Measurements from ENCODE around the gene DLG2.

The DLG2 gene

GRCh38 chr11:84724256-84724655 lies 902.9 kb downstream of the DLG2 start:
- TF ChIP-seq CTCF (IDR thresholded peaks at IDR 0.05; ENCODE audit: control insufficient read depth, extremely low read depth, insufficient read depth), result no peak
- no peak overlapping the region for H3K4me3 ChIP-seq (ENCODE audit: low read depth, low read length)
- no peak for DNase-seq (ENCODE audit: low read depth)

- H3K4me3 ChIP-seq (ENCODE audit: low read depth, low read length), result no peak overlapping the region
- peak; percentile 37 for TF ChIP-seq CTCF (IDR thresholded peaks at IDR 0.05; ENCODE audit: control insufficient read depth, extremely low read depth, insufficient read depth)
- no peak for DNase-seq (ENCODE audit: low read depth)
These were observed 904.5 kb downstream of the DLG2 start for GRCh38 chr11:84722583-84723108.

GRCh38 chr11:84721561-84721961 lies 905.6 kb downstream of the DLG2 start:
- no peak for TF ChIP-seq CTCF (IDR thresholded peaks at IDR 0.05; ENCODE audit: control insufficient read depth, extremely low read depth, insufficient read depth)
- DNase-seq (ENCODE audit: low read depth), result no peak
- H3K4me3 ChIP-seq (ENCODE audit: low read depth, low read length), result no peak overlapping the region

- DNase-seq (ENCODE audit: low read depth), result no peak
- H3K4me3 ChIP-seq (ENCODE audit: low read depth, low read length), result no peak overlapping the region
- TF ChIP-seq CTCF (IDR thresholded peaks at IDR 0.05; ENCODE audit: control insufficient read depth, extremely low read depth, insufficient read depth), result no peak
These were observed 906.3 kb downstream of the DLG2 start for GRCh38 chr11:84720706-84721402.

- no peak overlapping the region for H3K4me3 ChIP-seq (ENCODE audit: low read depth, low read length)
- no peak for TF ChIP-seq CTCF (IDR thresholded peaks at IDR 0.05; ENCODE audit: control insufficient read depth, extremely low read depth, insufficient read depth)
- no peak for DNase-seq (ENCODE audit: low read depth)
These were observed 907.1 kb downstream of the DLG2 start for GRCh38 chr11:84719935-84720577.

- TF ChIP-seq CTCF (IDR thresholded peaks at IDR 0.05; ENCODE audit: control insufficient read depth, extremely low read depth, insufficient read depth), result peak; percentile 83
- peak; percentile 21 for DNase-seq (ENCODE audit: low read depth)
- no peak overlapping the region for H3K4me3 ChIP-seq (ENCODE audit: low read depth, low read length)
These were observed 912.8 kb downstream of the DLG2 start for GRCh38 chr11:84714316-84714780.
